Type B pancreatic cell (in vitro differentiated cells): Measurements from ENCODE around the gene INPP4A. TPM values are rescaled to one million over a fixed set of nuclear protein-coding genes. Genes with fewer than 3 reads are reported as not detected.

Experiments used
- DNase-seq: peaks from one replicate; pipeline ENCODE4 v3.0.0; 2021; ENCODE audit warnings: mixed read lengths; ENCODE audit not compliant: unreplicated experiment; ENCODE audit errors: extremely low spot score
- H3K27ac Mint-ChIP-seq: 2 replicates; pipeline ENCODE4 v1.8.0; 2021; ENCODE audit warnings: mild to moderate bottlenecking, mixed read lengths
- H3K27me3 Mint-ChIP-seq: 2 replicates; pipeline ENCODE4 v1.8.0; 2021; ENCODE audit warnings: mixed read lengths
- H3K36me3 Mint-ChIP-seq: 2 replicates; pipeline ENCODE4 v1.8.0; 2021; ENCODE audit warnings: mixed read lengths
- H3K4me1 Mint-ChIP-seq: one replicate; pipeline ENCODE4 v1.8.0; 2021; ENCODE audit warnings: mixed read lengths; ENCODE audit not compliant: unreplicated experiment
- H3K4me3 Mint-ChIP-seq: 2 replicates; pipeline ENCODE4 v1.8.0; 2021; ENCODE audit warnings: mild to moderate bottlenecking, mixed read lengths
- H3K9me3 Mint-ChIP-seq: 2 replicates; pipeline ENCODE4 v1.8.0; 2021; ENCODE audit warnings: mixed read lengths
- CTCF ChIP-seq: fragments of 200-600 bp; sonication (generic); conservative IDR thresholded peaks from 2 replicates; pipeline ENCODE4 v1.5.0; 2021; ENCODE audit warnings: antibody characterized with exemption, mild to moderate bottlenecking
- total RNA-seq: library from RNA; stranded (reverse); gene quantifications from 2 replicates; pipeline ENCODE4 v1.2.1, GENCODE V29; 2021; ENCODE audit warnings: low replicate concordance

The INPP4A gene
- total RNA-seq, 1 donor from 2014 or later = 37.6 TPM

GRCh38 chr2:98517636-98518035 lies 73.0 kb downstream of the INPP4A start:
- DNase-seq = no peak
- H3K4me1 Mint-ChIP-seq = peaks cover 31% of the 10 kb centered on the region
- no peak overlapping the region for H3K27ac Mint-ChIP-seq
- no peak for TF ChIP-seq CTCF
- no peaks in the 10 kb centered on the region for H3K27me3 Mint-ChIP-seq
- H3K4me3 Mint-ChIP-seq = no peak overlapping the region
- peaks cover 5% of the 10 kb centered on the region for H3K36me3 Mint-ChIP-seq
- H3K9me3 Mint-ChIP-seq = no peaks in the 10 kb centered on the region

GRCh38 chr2:98518101-98518500 lies 73.4 kb downstream of the INPP4A start:
- no peak overlapping the region for H3K4me3 Mint-ChIP-seq
- no peaks in the 10 kb centered on the region for H3K9me3 Mint-ChIP-seq
- H3K27ac Mint-ChIP-seq = no peak overlapping the region
- DNase-seq = peak; percentile 48
- TF ChIP-seq CTCF = peak; percentile 36
- no peaks in the 10 kb centered on the region for H3K27me3 Mint-ChIP-seq
- peaks cover 5% of the 10 kb centered on the region for H3K36me3 Mint-ChIP-seq
- peaks cover 31% of the 10 kb centered on the region for H3K4me1 Mint-ChIP-seq

GRCh38 chr2:98519156-98519555 lies 74.5 kb downstream of the INPP4A start:
- H3K4me3 Mint-ChIP-seq = no peak overlapping the region
- H3K4me1 Mint-ChIP-seq = peaks cover 32% of the 10 kb centered on the region
- TF ChIP-seq CTCF = no peak
- peak overlapping the region; percentile 23 for H3K27ac Mint-ChIP-seq
- H3K9me3 Mint-ChIP-seq = no peaks in the 10 kb centered on the region
- peaks cover 9% of the 10 kb centered on the region for H3K36me3 Mint-ChIP-seq
- no peaks in the 10 kb centered on the region for H3K27me3 Mint-ChIP-seq
- peak; percentile 15 for DNase-seq

GRCh38 chr2:98519851-98520250 lies 75.2 kb downstream of the INPP4A start:
- Mint-ChIP-seq H3K4me1 (peaks cover 32% of the 10 kb centered on the region), H3K27me3 (no peaks in the 10 kb centered on the region), H3K36me3 (peaks cover 10% of the 10 kb centered on the region), H3K4me3 (no peak overlapping the region), H3K27ac (no peak overlapping the region), H3K9me3 (no peaks in the 10 kb centered on the region)
- no peak for TF ChIP-seq CTCF
- DNase-seq = no peak

GRCh38 chr2:98520806-98521205 lies 76.1 kb downstream of the INPP4A start:
- peaks cover 10% of the 10 kb centered on the region for H3K36me3 Mint-ChIP-seq
- no peak overlapping the region for H3K27ac Mint-ChIP-seq
- TF ChIP-seq CTCF = no peak
- no peak for DNase-seq
- no peak overlapping the region for H3K4me3 Mint-ChIP-seq
- H3K9me3 Mint-ChIP-seq = no peaks in the 10 kb centered on the region
- H3K27me3 Mint-ChIP-seq = no peaks in the 10 kb centered on the region
- peaks cover 27% of the 10 kb centered on the region for H3K4me1 Mint-ChIP-seq

- DNase-seq = no peak
- no peak overlapping the region for H3K4me3 Mint-ChIP-seq
- no peaks in the 10 kb centered on the region for H3K27me3 Mint-ChIP-seq
- peaks cover 10% of the 10 kb centered on the region for H3K36me3 Mint-ChIP-seq
- H3K4me1 Mint-ChIP-seq = peaks cover 24% of the 10 kb centered on the region
- TF ChIP-seq CTCF = no peak
- no peaks in the 10 kb centered on the region for H3K9me3 Mint-ChIP-seq
- H3K27ac Mint-ChIP-seq = no peak overlapping the region
These were observed 76.6 kb downstream of the INPP4A start for GRCh38 chr2:98521266-98521665.
